Ectodermal cell (in vitro differentiated cells): ENCODE measurements around the gene NEK10.

Experiments used
- H3K27ac ChIP-seq: 2 replicates; pipeline ENCODE4 v1.7.0; 2013; ENCODE audit warnings: mild to moderate bottlenecking, low read depth, low read length; ENCODE audit not compliant: insufficient read depth, poor library complexity, severe bottlenecking
- H3K27me3 ChIP-seq: 2 replicates; pipeline ENCODE4 v1.7.0; 2013; ENCODE audit warnings: mild to moderate bottlenecking, low read length; ENCODE audit not compliant: insufficient read depth, control insufficient read depth, poor library complexity, severe bottlenecking
- H3K36me3 ChIP-seq: one replicate; pipeline ENCODE4 v1.7.0; 2013; ENCODE audit warnings: low read length; ENCODE audit not compliant: control insufficient read depth, insufficient read depth
- H3K4me1 ChIP-seq: one replicate; pipeline ENCODE4 v1.7.0; 2013; ENCODE audit warnings: low read length; ENCODE audit not compliant: control insufficient read depth, insufficient read depth
- H3K4me3 ChIP-seq: 2 replicates; pipeline ENCODE4 v1.7.0; 2013; ENCODE audit warnings: low read depth, low read length, control low read depth; ENCODE audit not compliant: insufficient read depth
- H3K9me3 ChIP-seq: 2 replicates; pipeline ENCODE4 v1.7.0; 2013; ENCODE audit warnings: mild to moderate bottlenecking, low read length, moderate library complexity; ENCODE audit not compliant: control insufficient read depth
- WGBS, 2 experiments: methylation state at CpG; one replicate each; pipeline ENCODE4 v1.1.7; 2013; ENCODE audit warnings: missing lambda C conversion rate in 2 of 2; 5-methylcytosine and 5-hydroxymethylcytosine counted together

Gene NEK10

DNA sequence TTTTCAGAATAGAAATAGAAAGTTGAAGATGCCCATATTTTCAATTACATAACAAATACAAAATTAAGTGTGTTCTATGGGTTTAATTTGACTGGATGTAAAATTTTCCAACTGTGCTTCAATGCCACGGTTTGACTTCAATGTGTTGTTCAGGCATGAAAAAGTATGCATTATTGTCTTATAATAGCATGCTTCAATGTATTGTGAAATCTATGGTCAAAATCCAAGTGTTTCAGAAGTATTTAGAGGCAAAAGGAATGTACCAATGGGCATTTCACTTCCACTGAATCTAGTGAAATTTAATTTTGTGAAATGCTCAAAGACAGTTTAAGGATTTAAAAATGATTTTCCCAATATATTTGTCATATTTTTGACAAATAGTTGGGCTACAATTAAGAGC lies 16.0 kb downstream of the NEK10 start:
- WGBS, 2 experiments, result 100% methylated on average over 1 of the region's 1 CpG
- Histone ChIP-seq H3K27me3 (no peaks in the 10 kb centered on the region), H3K4me3 (no peak overlapping the region), H3K4me1 (no peaks in the 10 kb centered on the region), H3K36me3 (no peaks in the 10 kb centered on the region), H3K27ac (no peak overlapping the region), H3K9me3 (no peaks in the 10 kb centered on the region)

DNA sequence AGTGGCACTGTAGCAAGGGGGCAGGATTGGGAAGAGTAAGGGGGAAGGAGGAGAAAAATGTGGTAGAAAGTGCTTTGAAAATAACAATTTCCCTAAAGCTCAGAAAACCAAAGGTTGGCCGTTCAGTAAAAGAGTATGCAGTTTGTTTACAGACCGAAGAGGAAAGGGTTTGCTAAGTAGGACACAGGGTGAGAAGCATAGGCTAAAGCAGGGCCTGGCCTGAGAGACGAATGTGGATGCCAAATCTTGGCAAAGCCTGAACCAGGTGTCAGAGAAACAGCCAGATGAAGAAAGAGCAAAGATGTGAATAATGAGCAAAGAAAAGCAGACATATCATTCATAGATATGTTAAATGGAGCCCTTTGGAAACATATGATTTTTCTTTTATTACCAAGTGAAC lies 17.1 kb downstream of the NEK10 start:
- no peaks in the 10 kb centered on the region for H3K27me3 ChIP-seq
- H3K36me3 ChIP-seq, result no peaks in the 10 kb centered on the region
- WGBS, 2 experiments, result 85 to 89% methylated on average over 3 of the region's 3 CpGs
- no peaks in the 10 kb centered on the region for H3K9me3 ChIP-seq
- H3K4me3 ChIP-seq, result no peak overlapping the region
- no peaks in the 10 kb centered on the region for H3K4me1 ChIP-seq
- no peak overlapping the region for H3K27ac ChIP-seq

- WGBS, 2 experiments, result 86 to 89% methylated on average over 3 of the region's 3 CpGs
- no peaks in the 10 kb centered on the region for H3K36me3 ChIP-seq
- H3K27me3 ChIP-seq, result no peaks in the 10 kb centered on the region
- H3K27ac ChIP-seq, result no peak overlapping the region
- H3K9me3 ChIP-seq, result no peaks in the 10 kb centered on the region
- H3K4me1 ChIP-seq, result no peaks in the 10 kb centered on the region
- H3K4me3 ChIP-seq, result no peak overlapping the region
These were observed 19.4 kb downstream of the NEK10 start for GRCh38 chr3:27349832-27350231.

GRCh38 chr3:27345959-27346865 lies 23.0 kb downstream of the NEK10 start:
- no peaks in the 10 kb centered on the region for H3K27me3 ChIP-seq
- no peaks in the 10 kb centered on the region for H3K9me3 ChIP-seq
- H3K4me3 ChIP-seq, result no peak overlapping the region
- whole genome bisulfite sequencing, 2 experiments, result 88 to 91% methylated on average over 11 of the region's 11 CpGs
- H3K36me3 ChIP-seq, result no peaks in the 10 kb centered on the region
- H3K27ac ChIP-seq, result no peak overlapping the region
- H3K4me1 ChIP-seq, result no peaks in the 10 kb centered on the region

DNA sequence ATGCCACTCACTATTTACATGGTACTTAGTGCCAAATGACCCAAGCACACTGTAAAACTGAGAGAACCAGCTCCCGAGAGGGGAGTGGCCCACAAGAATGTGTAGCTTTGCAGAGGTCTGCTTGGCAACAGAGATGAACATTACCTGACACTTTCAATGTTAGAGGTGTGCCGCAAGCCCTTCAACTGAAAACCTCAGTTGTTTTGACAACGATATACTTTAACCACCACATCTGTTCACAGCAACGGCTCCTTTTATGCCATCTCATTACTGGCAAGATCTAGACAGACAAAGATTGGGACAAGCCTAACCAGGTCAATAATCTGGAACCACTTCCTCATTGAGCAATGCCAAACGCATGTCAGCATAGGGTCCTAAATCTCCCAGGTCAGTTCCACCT lies 23.7 kb downstream of the NEK10 start:
- no peaks in the 10 kb centered on the region for H3K9me3 ChIP-seq
- no peaks in the 10 kb centered on the region for H3K27me3 ChIP-seq
- H3K27ac ChIP-seq, result no peak overlapping the region
- no peaks in the 10 kb centered on the region for H3K36me3 ChIP-seq
- no peak overlapping the region for H3K4me3 ChIP-seq
- no peaks in the 10 kb centered on the region for H3K4me1 ChIP-seq
- WGBS, 2 experiments, result 90 to 96% methylated on average over 5 of the region's 5 CpGs

GRCh38 chr3:27345045-27345444 lies 24.1 kb downstream of the NEK10 start:
- Histone ChIP-seq H3K27me3 (no peaks in the 10 kb centered on the region), H3K4me3 (no peak overlapping the region), H3K9me3 (no peaks in the 10 kb centered on the region), H3K36me3 (no peaks in the 10 kb centered on the region), H3K27ac (no peak overlapping the region), H3K4me1 (no peaks in the 10 kb centered on the region)
- 93 to 94% methylated on average over 1 of the region's 2 CpGs for WGBS, 2 experiments

GRCh38 chr3:27344192-27344591 lies 25.0 kb downstream of the NEK10 start:
- H3K9me3 ChIP-seq, result no peaks in the 10 kb centered on the region
- no peaks in the 10 kb centered on the region for H3K27me3 ChIP-seq
- no peaks in the 10 kb centered on the region for H3K4me1 ChIP-seq
- 95 to 100% methylated on average over 1 to 2 of the region's 3 CpGs for WGBS, 2 experiments
- H3K36me3 ChIP-seq, result no peaks in the 10 kb centered on the region
- H3K27ac ChIP-seq, result no peak overlapping the region
- no peak overlapping the region for H3K4me3 ChIP-seq

DNA sequence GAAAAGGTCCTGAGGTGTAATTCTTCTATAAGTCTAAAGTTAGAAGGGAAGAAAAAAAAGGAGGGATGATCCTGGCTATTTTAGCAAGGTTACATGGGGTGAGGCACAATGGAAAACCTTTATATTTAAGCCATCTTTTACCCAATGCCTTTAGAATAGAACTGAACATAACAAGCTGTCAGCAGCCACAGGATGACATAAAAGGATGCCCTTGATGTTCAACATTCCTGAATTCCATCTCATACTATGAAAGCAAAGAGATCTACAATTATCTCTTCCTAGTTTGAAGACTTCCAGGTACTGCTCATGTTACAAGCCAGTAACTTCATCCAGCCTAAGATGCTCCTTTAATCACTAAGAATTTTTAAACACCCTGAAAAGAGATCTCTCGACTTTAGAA lies 26.9 kb downstream of the NEK10 start:
- Histone ChIP-seq H3K4me1 (no peaks in the 10 kb centered on the region), H3K27me3 (no peaks in the 10 kb centered on the region), H3K36me3 (no peaks in the 10 kb centered on the region), H3K4me3 (no peak overlapping the region), H3K27ac (no peak overlapping the region), H3K9me3 (no peaks in the 10 kb centered on the region)
- WGBS, 2 experiments, result 83 to 86% methylated on average over 1 of the region's 1 CpG

- no peaks in the 10 kb centered on the region for H3K4me1 ChIP-seq
- H3K4me3 ChIP-seq, result no peak overlapping the region
- no peaks in the 10 kb centered on the region for H3K27me3 ChIP-seq
- no peaks in the 10 kb centered on the region for H3K9me3 ChIP-seq
- H3K36me3 ChIP-seq, result no peaks in the 10 kb centered on the region
- no peak overlapping the region for H3K27ac ChIP-seq
- 89% methylated on average over 1 of the region's 1 CpG for WGBS, 2 experiments
These were observed 28.6 kb downstream of the NEK10 start for GRCh38 chr3:27340534-27340933.

DNA sequence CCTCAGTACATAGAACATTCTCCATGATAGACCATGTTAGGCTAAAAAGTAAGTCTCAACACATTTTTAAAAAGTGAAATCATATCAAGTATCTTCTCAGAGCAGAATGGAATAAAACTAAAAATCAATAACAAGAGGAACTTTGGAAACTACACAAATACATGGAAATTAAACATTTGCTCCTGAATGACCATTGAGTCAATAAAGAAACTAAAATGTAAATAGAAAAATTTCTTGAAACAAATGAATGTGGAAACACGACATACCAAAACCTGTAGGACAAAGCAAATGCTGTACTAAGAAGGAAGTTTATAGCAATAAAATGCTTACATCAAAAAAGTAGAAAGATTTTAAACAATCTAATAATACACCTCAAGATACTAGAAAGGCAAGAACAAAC lies 33.6 kb downstream of the NEK10 start:
- no peaks in the 10 kb centered on the region for H3K4me1 ChIP-seq
- H3K9me3 ChIP-seq, result no peaks in the 10 kb centered on the region
- H3K36me3 ChIP-seq, result no peaks in the 10 kb centered on the region
- H3K27me3 ChIP-seq, result no peaks in the 10 kb centered on the region
- no peak overlapping the region for H3K4me3 ChIP-seq
- H3K27ac ChIP-seq, result no peak overlapping the region
- no CpG with 5 or more reads among the region's 1 CpG for WGBS, 2 experiments
